ENCODE data around the gene RYR3. TPM values are rescaled to one million over a fixed set of nuclear protein-coding genes. Genes with fewer than 3 reads are reported as not detected.
A peak's percentile ranks its signal among the peaks of the same experiment; 100 is the strongest.

The RYR3 gene
- total RNA-seq, 1 donor from 2014 or later, result under 0.01 TPM

GRCh38 chr15:33580526-33580925 is 269.8 kb downstream of the RYR3 start:
- H3K36me3 ChIP-seq (ENCODE audit: control insufficient read depth, insufficient read depth, low read length), result no peaks in the 10 kb centered on the region
- FAIRE-seq (peak; percentile 40), DNase-seq (ENCODE audit: low read depth) (no peak)
- no peak overlapping the region for H3K4me3 ChIP-seq (ENCODE audit: low read depth, low read length)
- no peaks in the 10 kb centered on the region for H3K27me3 ChIP-seq (ENCODE audit: control insufficient read depth, insufficient read depth, low read length)
- no peak for TF ChIP-seq CTCF (IDR thresholded peaks at IDR 0.05; ENCODE audit: insufficient read depth, low read length, severe bottlenecking)

GRCh38 chr15:33581032-33581431 is 270.3 kb downstream of the RYR3 start:
- FAIRE-seq (no peak), DNase-seq (ENCODE audit: low read depth) (peak; percentile 84)
- no peaks in the 10 kb centered on the region for H3K27me3 ChIP-seq (ENCODE audit: control insufficient read depth, insufficient read depth, low read length)
- no peak for TF ChIP-seq CTCF (IDR thresholded peaks at IDR 0.05; ENCODE audit: insufficient read depth, low read length, severe bottlenecking)
- no peaks in the 10 kb centered on the region for H3K36me3 ChIP-seq (ENCODE audit: control insufficient read depth, insufficient read depth, low read length)
- no peak overlapping the region for H3K4me3 ChIP-seq (ENCODE audit: low read depth, low read length)

GRCh38 chr15:33584797-33585196 is 274.0 kb downstream of the RYR3 start:
- FAIRE-seq (no peak), DNase-seq (ENCODE audit: low read depth) (peak; percentile 66)
- Histone ChIP-seq H3K27me3 (ENCODE audit: control insufficient read depth, insufficient read depth, low read length) (no peaks in the 10 kb centered on the region), H3K4me3 (ENCODE audit: low read depth, low read length) (no peak overlapping the region), H3K36me3 (ENCODE audit: control insufficient read depth, insufficient read depth, low read length) (no peaks in the 10 kb centered on the region)
- no peak for TF ChIP-seq CTCF (IDR thresholded peaks at IDR 0.05; ENCODE audit: insufficient read depth, low read length, severe bottlenecking)

GRCh38 chr15:33586786-33587697 is 276.3 kb downstream of the RYR3 start:
- FAIRE-seq, result no peak
- H3K36me3 ChIP-seq (ENCODE audit: control insufficient read depth, insufficient read depth, low read length), result no peaks in the 10 kb centered on the region
- DNase-seq (ENCODE audit: low read depth), result no peak
- no peak for TF ChIP-seq CTCF (IDR thresholded peaks at IDR 0.05; ENCODE audit: insufficient read depth, low read length, severe bottlenecking)
- H3K4me3 ChIP-seq (ENCODE audit: low read depth, low read length), result no peak overlapping the region
- H3K27me3 ChIP-seq (ENCODE audit: control insufficient read depth, insufficient read depth, low read length), result no peaks in the 10 kb centered on the region

GRCh38 chr15:33587773-33588172 is 277.0 kb downstream of the RYR3 start:
- no peak for TF ChIP-seq CTCF (IDR thresholded peaks at IDR 0.05; ENCODE audit: insufficient read depth, low read length, severe bottlenecking)
- no peak for FAIRE-seq
- H3K4me3 ChIP-seq (ENCODE audit: low read depth, low read length), result no peak overlapping the region
- no peaks in the 10 kb centered on the region for H3K27me3 ChIP-seq (ENCODE audit: control insufficient read depth, insufficient read depth, low read length)
- no peaks in the 10 kb centered on the region for H3K36me3 ChIP-seq (ENCODE audit: control insufficient read depth, insufficient read depth, low read length)
- peak; percentile 36 for DNase-seq (ENCODE audit: low read depth)
